CD4-positive, alpha-beta T cell treated with Interleukin-2 at 100 ng/mL for 4 hours (primary cell): ENCODE data around the gene ANKRD7.
A peak's percentile ranks its signal among the peaks of the same experiment; 100 is the strongest.

ENCODE experiments used
- DNase-seq: peaks from one replicate; pipeline ENCODE4 v3.0.0-alpha.2; 2020; ENCODE audit warnings: low spot score

Gene ANKRD7, protein sequence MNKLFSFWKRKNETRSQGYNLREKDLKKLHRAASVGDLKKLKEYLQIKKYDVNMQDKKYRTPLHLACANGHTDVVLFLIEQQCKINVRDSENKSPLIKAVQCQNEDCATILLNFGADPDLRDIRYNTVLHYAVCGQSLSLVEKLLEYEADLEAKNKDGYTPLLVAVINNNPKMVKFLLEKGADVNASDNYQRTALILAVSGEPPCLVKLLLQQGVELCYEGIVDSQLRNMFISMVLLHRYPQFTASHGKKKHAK

DNA sequence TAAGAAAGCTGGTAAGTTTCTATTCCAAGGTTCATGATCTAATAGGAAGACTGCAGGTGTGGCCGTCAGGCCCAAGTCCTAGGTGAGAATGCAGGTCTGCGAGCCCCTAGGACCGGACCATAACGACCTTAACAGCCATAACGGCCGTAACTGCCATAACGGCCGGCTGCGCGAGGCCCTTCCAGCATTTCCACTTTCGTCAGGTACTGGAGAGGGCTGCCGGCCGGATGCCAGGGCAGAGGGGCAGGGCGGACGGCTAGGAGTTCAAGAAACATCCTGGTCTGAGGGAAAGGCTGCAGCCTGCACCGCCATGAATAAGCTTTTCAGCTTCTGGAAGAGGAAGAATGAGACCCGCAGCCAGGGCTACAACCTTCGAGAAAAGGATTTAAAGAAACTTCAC lies at the start of gene ANKRD7:
Gene ANKRD7, plus strand, starts transcription at position 184 of the 400 bp plus-strand sequence. Its CDS starts 127 bp downstream, at position 311.
- no peak for DNase-seq

DNA sequence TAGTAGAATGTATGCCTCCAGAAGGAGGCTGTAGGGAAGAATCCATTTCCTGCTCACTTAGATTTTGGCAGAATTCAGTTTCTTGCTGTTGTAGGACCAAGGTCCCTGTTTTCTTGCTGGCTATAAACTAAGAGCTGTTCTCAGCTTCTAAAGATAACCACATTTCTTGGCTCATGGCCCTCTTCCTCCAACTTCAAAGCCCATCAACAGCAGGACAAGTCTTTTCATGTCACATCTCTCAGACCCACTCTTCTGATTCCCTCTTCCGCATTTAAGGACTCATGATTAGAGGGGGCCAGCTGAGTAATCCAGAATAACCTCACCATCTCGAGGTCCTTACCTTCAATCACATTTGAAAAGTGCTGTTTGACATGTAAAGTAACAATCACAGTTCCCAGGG lies 48.8 kb upstream of the ANKRD7 start:
- DNase-seq = no peak

- no peak for DNase-seq
These were observed 45.3 kb upstream of the ANKRD7 start for GRCh38 chr7:118179191-118179590.

GRCh38 chr7:118182593-118183427 lies 41.7 kb upstream of the ANKRD7 start:
- no peak for DNase-seq

GRCh38 chr7:118183428-118183785 lies 41.1 kb upstream of the ANKRD7 start:
- DNase-seq = peak; percentile 7

DNA sequence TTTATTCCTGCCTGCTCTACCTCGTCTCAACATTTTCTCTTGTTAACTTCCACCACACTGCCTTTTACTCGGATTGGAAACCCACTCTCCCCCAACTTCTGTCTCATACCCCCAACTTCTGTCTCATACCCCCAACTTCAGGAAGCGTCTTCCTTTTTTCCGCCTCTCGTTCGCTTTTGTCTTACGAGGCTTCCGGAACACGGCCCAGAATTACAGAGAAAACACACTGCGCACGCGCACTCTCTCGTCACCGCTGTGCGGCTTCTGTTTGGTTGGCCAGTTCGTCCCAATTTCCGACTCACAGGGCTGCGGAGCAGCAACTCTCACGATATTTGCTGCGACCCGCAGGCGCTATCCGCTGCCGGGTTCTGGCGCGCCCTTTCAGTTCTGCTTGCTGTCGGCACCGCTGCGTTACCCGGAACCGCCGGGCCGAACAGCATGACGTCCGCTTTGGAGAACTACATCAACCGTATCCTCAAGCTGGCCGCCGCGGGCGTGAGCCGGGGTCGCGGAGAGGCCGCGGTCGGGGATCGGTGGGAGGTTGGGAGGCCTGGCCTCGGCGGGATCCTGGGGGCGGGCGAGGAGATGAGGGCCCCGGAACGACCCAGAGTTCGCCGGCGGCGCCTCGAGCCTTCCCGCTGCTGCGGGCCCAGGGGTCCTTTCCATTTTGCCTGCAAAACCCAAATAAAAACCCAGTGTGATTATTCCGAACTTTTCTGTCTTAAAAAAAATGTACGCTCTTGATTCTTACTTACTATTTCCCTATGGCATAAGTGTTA lies 40.5 kb upstream of the ANKRD7 start, which contains the start of gene LSM8:
Gene LSM8, plus strand, starts transcription at position 379 of the 779 bp plus-strand sequence. Its CDS starts 60 bp downstream, at position 439.
- peak; percentile 98 for DNase-seq

- DNase-seq = no peak
These were observed 40.0 kb upstream of the ANKRD7 start for GRCh38 chr7:118184565-118184940.

GRCh38 chr7:118185163-118185860 lies 39.2 kb upstream of the ANKRD7 start:
- no peak for DNase-seq

GRCh38 chr7:118186501-118186900 lies 38.0 kb upstream of the ANKRD7 start:
- DNase-seq = peak; percentile 33

DNA sequence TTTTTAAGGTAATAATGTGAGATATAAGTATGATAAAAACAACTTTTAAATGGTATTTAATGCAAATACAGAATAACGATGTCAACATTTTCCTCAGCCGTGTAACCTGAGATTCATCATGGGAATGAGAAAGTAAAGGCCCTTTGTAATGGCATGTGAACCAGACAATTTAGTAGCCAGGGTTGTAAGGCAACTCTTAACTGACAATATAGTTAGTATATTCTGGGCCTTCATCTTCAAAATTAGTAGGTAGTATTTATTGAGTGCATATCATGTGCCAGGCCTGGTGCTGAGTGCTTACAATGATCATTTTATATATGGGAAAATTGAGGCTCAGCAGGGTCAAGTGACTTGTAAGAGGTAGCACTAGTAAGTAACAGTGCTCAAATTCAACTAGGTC lies 29.9 kb upstream of the ANKRD7 start:
- DNase-seq = no peak

DNA sequence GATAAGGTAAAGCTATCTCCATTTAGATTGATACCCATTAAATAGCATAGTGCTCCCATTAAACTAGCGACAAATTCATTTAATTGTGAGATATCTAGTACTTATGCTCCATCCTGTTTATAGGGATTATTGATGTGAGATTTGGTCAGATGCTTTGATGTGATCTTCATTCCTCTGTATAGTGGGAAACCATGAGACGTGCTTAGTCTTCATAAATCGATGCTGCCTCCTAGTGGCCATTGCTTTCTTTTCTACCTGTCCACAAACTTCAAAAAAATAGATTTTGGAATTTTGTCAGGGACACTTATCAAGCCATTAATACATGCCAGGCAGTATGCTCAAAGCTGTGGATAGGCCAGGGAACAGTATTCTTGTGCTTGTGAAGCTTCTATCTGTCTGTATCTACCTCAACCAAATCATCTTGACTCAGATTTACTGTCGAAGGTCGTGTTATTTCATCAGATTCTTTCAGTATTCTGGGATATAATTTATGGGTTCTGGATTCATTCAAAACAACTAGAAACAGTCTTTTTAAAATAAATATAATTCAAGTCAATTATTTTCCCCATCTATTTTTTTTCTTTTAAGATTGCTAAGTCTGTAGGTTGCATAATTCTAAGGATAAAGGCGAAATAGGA lies 28.5 kb upstream of the ANKRD7 start:
- DNase-seq = peak; percentile 66

GRCh38 chr7:118202061-118202460 lies 22.4 kb upstream of the ANKRD7 start:
- DNase-seq = no peak

GRCh38 chr7:118214051-118214832 lies 10.3 kb upstream of the ANKRD7 start:
- peak; percentile 69 for DNase-seq

DNA sequence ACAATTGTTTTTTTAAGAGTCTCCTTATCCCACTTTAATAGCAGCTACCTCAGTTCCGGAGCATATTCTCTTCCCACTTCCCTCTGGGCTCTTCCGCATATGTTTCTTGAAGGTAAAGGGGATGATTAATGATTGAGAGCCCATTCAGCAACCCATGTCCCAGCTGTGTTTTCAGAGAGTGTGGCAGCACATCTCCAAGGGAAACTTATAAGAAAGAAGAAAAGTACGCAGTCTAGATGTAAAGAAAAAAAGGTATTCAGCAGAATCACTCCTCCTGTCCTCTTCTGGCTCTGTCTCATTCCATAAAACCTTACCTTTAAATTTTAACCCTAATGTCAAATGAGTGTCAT lies 9.7 kb upstream of the ANKRD7 start:
- no peak for DNase-seq

GRCh38 chr7:118217210-118217619 lies 7.3 kb upstream of the ANKRD7 start:
- no peak for DNase-seq

- no peak for DNase-seq
These were observed 5.9 kb upstream of the ANKRD7 start for GRCh38 chr7:118218413-118219156.

GRCh38 chr7:118219157-118219512 lies 5.4 kb upstream of the ANKRD7 start:
- no peak for DNase-seq

GRCh38 chr7:118220583-118220982 lies 3.9 kb upstream of the ANKRD7 start:
- no peak for DNase-seq

DNA sequence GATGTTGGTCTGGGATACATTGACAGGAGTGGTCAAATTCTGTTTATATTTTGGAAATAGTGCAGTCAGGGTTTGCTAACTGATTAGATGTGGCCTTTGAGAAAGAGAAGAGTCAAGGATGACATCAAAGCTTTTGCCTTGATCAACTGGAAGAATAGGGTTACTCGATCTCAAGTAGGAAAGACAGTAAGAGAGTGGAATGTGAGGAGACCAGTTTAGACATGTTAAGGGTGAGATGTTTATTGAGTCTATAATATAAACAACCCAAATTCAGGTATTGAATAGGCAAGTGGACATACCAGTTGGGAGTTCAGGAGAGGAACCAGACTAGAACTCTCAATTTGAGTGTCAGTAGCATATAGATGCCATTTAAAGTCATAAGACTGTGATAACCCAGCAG lies 1.9 kb upstream of the ANKRD7 start:
- no peak for DNase-seq

DNA sequence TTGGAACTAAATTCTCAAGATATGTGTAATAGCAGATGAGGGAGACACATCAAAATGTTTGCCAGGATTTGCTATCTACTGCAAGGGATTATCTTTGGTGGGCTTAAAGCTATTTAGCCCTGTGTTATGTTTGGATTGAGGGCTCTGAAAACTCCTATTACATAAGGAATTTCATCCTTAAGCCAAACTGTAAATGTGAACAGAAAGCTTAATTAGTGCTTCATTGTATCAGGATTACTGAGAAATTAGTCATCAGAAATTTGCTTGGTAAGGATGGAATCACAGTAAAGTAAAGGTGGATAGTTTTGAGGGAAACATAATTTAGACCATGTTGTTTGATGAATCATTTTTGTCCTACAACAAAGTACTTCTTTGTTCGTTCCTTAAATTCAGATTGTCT lies 8.3 kb downstream of the ANKRD7 start:
- DNase-seq = no peak
